GM21529 (cell line): ENCODE results near the gene RGS17.
"Not testable (repeated sequence)": the region's sequence is repeated elsewhere in the genome, so short reads cannot be mapped to it uniquely, and the experiment has no call there.

Source experiments
- ATAC-seq: cut with Tn5 transposase; IDR thresholded peaks from one replicate; pipeline ENCODE4 v1.9.1; 2021; ENCODE audit not compliant: unreplicated experiment

Gene RGS17

GRCh38 chr6:153126218-153126617 lies 4.9 kb downstream of the RGS17 start:
- ATAC-seq, result no peak

GRCh38 chr6:153125032-153125431 lies 6.0 kb downstream of the RGS17 start:
- no peak for ATAC-seq

GRCh38 chr6:153123801-153124200 lies 7.3 kb downstream of the RGS17 start:
- no peak for ATAC-seq

GRCh38 chr6:153121311-153121710 lies 9.8 kb downstream of the RGS17 start:
- ATAC-seq, result no peak

GRCh38 chr6:153117986-153118879 lies 12.8 kb downstream of the RGS17 start:
- ATAC-seq, result peak; percentile 98

GRCh38 chr6:153111082-153111481 lies 20.0 kb downstream of the RGS17 start:
- not testable (repeated sequence) for ATAC-seq

- ATAC-seq, result not testable (repeated sequence)
Measured at GRCh38 chr6:153110612-153111011, 20.5 kb downstream of the RGS17 start.

GRCh38 chr6:153108315-153108714 lies 22.8 kb downstream of the RGS17 start:
- no peak for ATAC-seq

- ATAC-seq, result no peak
Measured at GRCh38 chr6:153106021-153106420, 25.1 kb downstream of the RGS17 start.

- ATAC-seq, result no peak
Measured at GRCh38 chr6:153104220-153104619, 26.9 kb downstream of the RGS17 start.

- ATAC-seq, result no peak
Measured at GRCh38 chr6:153103319-153103655, 27.8 kb downstream of the RGS17 start.

GRCh38 chr6:153102605-153103318 lies 28.3 kb downstream of the RGS17 start:
- ATAC-seq, result no peak

GRCh38 chr6:153101461-153101860 lies 29.6 kb downstream of the RGS17 start:
- ATAC-seq, result no peak

- ATAC-seq, result peak; percentile 77
Measured at GRCh38 chr6:153099636-153100035, 31.4 kb downstream of the RGS17 start.

- no peak for ATAC-seq
Measured at GRCh38 chr6:153096792-153097191, 34.3 kb downstream of the RGS17 start.

- no peak for ATAC-seq
Measured at GRCh38 chr6:153096031-153096430, 35.1 kb downstream of the RGS17 start.

- peak; percentile 88 for ATAC-seq
Measured at GRCh38 chr6:153092082-153093013, 38.7 kb downstream of the RGS17 start.

GRCh38 chr6:153090241-153090930 lies 40.7 kb downstream of the RGS17 start:
- ATAC-seq, result no peak

GRCh38 chr6:153088796-153089195 lies 42.3 kb downstream of the RGS17 start:
- no peak for ATAC-seq

- no peak for ATAC-seq
Measured at GRCh38 chr6:153087436-153087835, 43.6 kb downstream of the RGS17 start.
